ENCODE results near the gene IFNA2.
A peak's percentile ranks its signal among the peaks of the same experiment; 100 is the strongest.
"Not testable (repeated sequence)": the region's sequence is repeated elsewhere in the genome, so short reads cannot be mapped to it uniquely, and the experiment has no call there.

Gene IFNA2

DNA sequence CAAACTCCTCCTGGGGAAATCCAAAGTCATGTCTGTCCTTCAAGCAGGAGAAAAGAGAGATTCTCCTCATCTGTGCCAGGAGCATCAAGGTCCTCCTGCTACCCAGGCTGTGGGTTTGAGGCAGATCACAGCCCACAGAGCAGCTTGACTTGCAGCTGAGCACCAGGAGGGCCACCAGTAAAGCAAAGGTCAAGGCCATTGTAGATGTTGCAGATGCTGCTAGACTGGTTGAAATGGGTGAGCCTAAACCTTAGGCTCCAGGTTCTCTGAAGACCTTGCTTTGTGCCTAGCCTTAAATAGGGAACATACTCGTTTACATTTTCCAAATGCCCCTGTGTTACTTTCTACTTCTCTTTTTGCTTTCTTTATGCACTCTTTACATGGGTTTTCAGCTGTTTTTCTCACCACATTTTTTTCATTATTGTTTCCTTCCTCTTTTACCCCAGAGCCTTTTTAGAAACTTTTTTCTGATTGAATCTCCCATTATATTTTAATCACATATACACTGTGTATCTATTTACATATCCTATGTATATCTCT, at the start of gene IFNA2:
IFNA2 (minus strand) TSS at position 268 of the 540 bp plus-strand sequence; CDS start at position 199, 69 bp downstream.
- Mint-ChIP-seq H3K36me3 (ENCODE audit: low read depth) (no peaks in the 10 kb centered on the region), H3K27me3 (ENCODE audit: low read depth) (peaks cover 18% of the 10 kb centered on the region), H3K4me3 (no peak within 1 kb of the TSS), H3K27ac (no peak within 1 kb of the TSS), H3K9me3 (no peaks in the 10 kb centered on the region), H3K4me1 (no peaks in the 10 kb centered on the region)
- TF ChIP-seq, protein P1, sequence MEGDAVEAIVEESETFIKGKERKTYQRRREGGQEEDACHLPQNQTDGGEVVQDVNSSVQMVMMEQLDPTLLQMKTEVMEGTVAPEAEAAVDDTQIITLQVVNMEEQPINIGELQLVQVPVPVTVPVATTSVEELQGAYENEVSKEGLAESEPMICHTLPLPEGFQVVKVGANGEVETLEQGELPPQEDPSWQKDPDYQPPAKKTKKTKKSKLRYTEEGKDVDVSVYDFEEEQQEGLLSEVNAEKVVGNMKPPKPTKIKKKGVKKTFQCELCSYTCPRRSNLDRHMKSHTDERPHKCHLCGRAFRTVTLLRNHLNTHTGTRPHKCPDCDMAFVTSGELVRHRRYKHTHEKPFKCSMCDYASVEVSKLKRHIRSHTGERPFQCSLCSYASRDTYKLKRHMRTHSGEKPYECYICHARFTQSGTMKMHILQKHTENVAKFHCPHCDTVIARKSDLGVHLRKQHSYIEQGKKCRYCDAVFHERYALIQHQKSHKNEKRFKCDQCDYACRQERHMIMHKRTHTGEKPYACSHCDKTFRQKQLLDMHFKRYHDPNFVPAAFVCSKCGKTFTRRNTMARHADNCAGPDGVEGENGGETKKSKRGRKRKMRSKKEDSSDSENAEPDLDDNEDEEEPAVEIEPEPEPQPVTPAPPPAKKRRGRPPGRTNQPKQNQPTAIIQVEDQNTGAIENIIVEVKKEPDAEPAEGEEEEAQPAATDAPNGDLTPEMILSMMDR (IDR thresholded peaks at IDR 0.05; ENCODE audit: unreplicated experiment in 3 of 3), result no peak

DNA sequence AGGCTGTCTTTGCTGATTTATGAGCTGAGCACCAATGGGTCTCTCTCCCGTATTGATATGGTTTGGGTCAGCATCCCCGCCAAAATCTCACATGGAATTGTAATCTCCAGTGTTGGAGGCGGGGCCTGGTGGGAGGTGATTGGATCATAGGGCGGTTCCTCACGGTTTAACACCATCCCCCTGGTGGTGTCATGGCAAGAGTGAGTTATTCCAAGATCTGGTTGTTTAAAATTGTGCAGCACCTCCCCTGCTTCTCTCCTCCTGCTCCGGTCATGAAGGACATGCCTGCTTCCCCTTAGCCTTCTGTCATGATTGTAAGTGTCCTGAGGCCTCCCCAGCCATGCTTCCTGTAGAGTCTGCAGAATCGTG, 49.8 kb upstream of the IFNA2 start:
- not testable (repeated sequence) for H3K27me3 Mint-ChIP-seq (ENCODE audit: low read depth); H3K36me3 Mint-ChIP-seq (ENCODE audit: low read depth); H3K4me1 Mint-ChIP-seq; H3K4me3 Mint-ChIP-seq; H3K27ac Mint-ChIP-seq; H3K9me3 Mint-ChIP-seq

DNA sequence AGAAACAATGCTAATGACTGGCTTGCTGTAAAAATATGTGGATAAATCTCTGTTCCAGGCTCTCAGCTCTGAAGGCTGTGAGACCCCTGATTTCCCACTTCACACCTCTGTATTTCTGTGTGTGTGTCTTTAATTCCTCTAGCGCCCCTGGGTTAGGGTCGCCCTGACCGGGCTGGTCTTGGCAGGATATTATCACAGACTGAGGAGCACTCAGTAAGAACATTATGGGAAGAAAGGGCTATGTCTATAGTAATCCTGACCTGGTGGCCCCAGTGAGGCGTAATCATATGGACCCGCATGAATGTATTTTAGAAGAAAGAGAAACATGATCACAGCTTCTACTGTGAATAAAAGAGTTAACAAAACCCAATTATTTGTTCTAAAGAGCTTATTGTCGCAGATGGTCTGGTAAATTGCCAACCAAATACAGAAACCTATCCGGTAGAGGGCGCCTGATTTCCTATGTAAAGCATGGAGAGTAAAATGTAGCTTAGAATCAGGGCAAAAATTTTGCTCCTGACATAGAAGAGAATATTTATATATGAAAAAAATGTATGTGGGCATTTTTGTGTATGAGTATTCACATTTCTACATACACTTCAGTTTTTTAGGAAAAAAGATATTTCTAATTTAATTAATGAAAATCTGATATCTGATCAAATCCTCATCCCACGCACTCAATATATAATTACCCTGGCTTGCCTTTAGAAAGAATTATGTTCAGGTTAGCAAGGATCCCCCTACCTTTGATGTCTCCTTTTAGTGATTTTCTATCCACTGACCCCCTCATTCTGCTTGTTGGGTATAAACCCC, 49.2 kb upstream of the IFNA2 start:
- no peaks in the 10 kb centered on the region for H3K9me3 Mint-ChIP-seq
- H3K4me3 Mint-ChIP-seq, result no peak overlapping the region
- TF ChIP-seq, protein P1 (IDR thresholded peaks at IDR 0.05; ENCODE audit: unreplicated experiment in 3 of 3), result peak; percentile 32 to 43 (median 42)
- H3K27ac Mint-ChIP-seq, result no peak overlapping the region
- no peaks in the 10 kb centered on the region for H3K27me3 Mint-ChIP-seq (ENCODE audit: low read depth)
- H3K4me1 Mint-ChIP-seq, result no peaks in the 10 kb centered on the region
- H3K36me3 Mint-ChIP-seq (ENCODE audit: low read depth), result no peaks in the 10 kb centered on the region

DNA sequence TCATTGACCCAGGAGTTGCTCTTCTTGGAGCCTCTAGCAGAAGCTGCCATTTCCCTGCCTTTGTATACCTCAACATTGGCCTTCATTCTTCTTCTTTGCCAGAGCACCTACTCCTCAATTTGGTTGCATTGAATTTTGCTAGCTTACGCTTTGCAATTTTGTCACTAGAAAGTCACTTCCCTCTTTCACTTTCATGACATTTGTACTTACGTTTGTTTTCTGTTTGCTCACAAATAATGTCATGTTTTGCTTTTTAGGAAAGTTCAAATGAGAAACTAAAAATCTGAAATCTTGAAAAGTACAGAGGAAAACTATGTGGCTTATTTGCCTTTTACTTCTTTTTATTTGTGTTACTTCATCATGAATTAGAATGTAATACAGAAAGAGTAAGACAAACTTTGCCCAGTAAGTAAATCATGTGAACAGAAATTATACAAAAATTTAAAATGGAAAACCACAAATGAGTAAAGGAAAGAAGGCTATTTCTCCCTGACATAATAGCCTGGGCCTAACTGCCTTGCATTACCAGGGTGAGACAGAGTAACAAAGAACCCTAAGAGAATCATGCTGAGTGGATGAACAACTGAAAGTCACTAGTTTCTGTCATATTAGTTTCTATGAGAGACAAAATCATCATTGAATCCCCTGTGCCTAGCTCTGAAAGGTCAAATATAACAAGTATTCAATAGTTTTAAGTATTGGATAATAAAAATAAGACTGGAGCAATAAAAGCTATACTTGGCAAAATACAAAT, 47.7 kb upstream of the IFNA2 start:
- Mint-ChIP-seq H3K27me3 (ENCODE audit: low read depth) (no peaks in the 10 kb centered on the region), H3K4me3 (no peak overlapping the region), H3K9me3 (no peaks in the 10 kb centered on the region), H3K36me3 (ENCODE audit: low read depth) (no peaks in the 10 kb centered on the region), H3K27ac (no peak overlapping the region), H3K4me1 (no peaks in the 10 kb centered on the region)
- TF ChIP-seq, protein P1 (IDR thresholded peaks at IDR 0.05; ENCODE audit: unreplicated experiment in 3 of 3), result no peak

DNA sequence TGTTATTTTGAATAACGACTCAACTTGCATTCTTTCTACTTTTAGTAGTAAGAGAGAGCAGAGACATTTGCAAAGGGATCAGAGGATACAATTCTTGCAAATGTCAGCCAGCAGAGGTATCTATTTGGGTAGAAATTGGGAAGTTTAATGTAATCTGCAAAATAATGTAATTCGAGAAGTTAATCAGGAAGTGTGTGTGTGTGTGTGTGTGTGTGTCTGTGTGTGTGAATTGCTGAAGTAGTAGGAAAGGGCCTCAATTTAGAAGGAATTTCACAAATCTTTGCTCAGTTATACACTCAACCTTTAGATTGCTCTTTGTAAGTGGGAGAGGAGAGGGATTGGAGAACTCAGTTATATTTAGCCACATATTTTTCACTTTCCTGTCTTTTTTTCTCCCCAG, 44.0 kb upstream of the IFNA2 start:
- Mint-ChIP-seq H3K9me3 (no peaks in the 10 kb centered on the region), H3K36me3 (ENCODE audit: low read depth) (no peaks in the 10 kb centered on the region), H3K27me3 (ENCODE audit: low read depth) (no peaks in the 10 kb centered on the region), H3K4me3 (no peak overlapping the region), H3K27ac (no peak overlapping the region), H3K4me1 (no peaks in the 10 kb centered on the region)
- TF ChIP-seq, protein P1 (IDR thresholded peaks at IDR 0.05; ENCODE audit: unreplicated experiment in 3 of 3), result no peak

DNA sequence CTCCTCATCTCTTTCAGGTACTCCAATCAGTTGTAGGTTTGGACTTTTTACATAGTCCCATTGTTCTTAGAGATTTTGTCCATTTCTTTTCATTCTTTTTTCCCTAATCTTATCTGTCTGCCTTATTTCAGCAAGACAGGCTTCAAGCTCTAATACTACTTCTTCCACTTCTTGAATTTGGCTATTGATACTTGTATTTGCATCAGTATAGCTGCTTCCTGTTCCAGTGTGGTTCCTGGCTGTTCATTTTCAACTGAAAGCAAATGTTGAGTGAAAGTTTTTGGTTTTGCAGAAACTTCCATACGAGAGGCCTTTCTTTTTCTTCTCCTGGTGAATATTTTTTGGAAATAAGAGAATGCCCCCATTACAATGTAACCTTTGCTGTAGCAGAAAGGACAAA, 43.0 kb upstream of the IFNA2 start:
- H3K4me3 Mint-ChIP-seq, result no peak overlapping the region
- H3K27ac Mint-ChIP-seq, result no peak overlapping the region
- H3K27me3 Mint-ChIP-seq (ENCODE audit: low read depth), result no peaks in the 10 kb centered on the region
- H3K4me1 Mint-ChIP-seq, result no peaks in the 10 kb centered on the region
- TF ChIP-seq, protein P1 (IDR thresholded peaks at IDR 0.05; ENCODE audit: unreplicated experiment in 3 of 3), result no peak
- H3K36me3 Mint-ChIP-seq (ENCODE audit: low read depth), result no peaks in the 10 kb centered on the region
- no peaks in the 10 kb centered on the region for H3K9me3 Mint-ChIP-seq
